ENCODE measurements around the gene MTUS2.
"Not testable (repeated sequence)": the region's sequence is repeated elsewhere in the genome, so short reads cannot be mapped to it uniquely, and the experiment has no call there.

MTUS2 gene

GRCh38 chr13:29382021-29382420, 561.9 kb downstream of the MTUS2 start:
- DNase-seq (ENCODE audit: low read depth in 4 of 4, low spot score in 1 of 4) = no peak

DNA sequence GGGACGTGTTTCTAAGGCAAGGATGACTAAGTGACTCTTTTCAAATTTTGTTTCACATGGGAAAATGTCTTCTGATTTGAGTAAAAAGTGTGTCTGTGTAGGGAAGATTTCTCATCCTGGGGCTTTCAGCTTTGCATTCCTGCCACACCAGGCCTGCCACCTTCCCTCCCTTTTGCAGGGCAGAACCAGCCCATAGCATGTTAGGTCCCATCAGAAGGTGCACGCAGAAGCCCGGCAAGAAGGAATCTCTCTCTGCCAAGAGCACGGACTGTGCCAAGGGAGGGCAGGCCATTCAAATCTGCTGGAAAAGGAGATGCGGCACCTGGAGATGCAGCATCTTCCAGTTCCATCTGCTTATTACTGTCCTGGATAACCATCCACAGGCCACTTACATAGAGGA, 563.3 kb downstream of the MTUS2 start:
- DNase-seq (ENCODE audit: low read depth in 4 of 4, low spot score in 1 of 4) = no peak

DNA sequence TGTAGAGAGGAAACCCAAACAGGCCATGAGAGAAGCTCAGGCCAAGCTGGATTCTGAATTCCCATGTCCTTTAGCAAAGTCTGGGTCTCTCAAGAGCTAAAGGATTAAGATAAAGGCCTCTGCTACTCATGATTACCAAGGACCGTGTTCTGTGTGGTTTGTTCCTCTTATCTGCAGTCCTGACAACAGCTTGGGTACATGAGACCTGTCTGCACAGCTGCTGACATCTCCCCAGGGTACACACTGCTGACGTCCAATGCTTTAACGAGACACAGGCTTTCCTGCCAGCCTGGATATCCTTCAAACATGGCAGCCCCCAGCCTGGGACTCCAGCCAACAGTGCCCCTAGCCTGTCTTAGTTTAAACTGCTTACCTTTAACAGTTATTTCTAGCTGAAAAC, 564.3 kb downstream of the MTUS2 start:
- no peak for DNase-seq (ENCODE audit: low read depth in 4 of 4, low spot score in 1 of 4)

- no peak for DNase-seq (ENCODE audit: low read depth in 4 of 4, low spot score in 1 of 4)
Measured at GRCh38 chr13:29384871-29385270, 564.7 kb downstream of the MTUS2 start.

DNA sequence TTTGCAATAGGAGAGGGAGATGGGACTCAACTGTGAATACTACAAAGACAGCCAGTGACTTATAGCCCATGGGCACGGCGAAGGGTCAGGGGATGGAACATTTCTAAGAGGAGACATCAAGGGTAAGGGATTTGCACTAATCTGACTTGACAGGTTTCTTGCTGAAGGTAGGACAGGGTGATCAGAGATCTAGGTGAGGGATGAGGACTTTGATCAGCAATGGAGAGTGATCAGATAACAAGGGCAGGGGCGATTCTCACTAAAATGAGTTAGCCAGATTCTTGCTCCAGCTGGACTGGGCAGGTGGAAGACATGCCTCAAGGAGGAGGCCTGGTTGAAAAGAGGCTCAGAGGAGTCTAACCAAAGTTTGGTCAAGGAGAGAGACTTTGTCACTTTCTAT, 566.1 kb downstream of the MTUS2 start:
- no peak for DNase-seq (ENCODE audit: low read depth in 4 of 4, low spot score in 1 of 4)

DNA sequence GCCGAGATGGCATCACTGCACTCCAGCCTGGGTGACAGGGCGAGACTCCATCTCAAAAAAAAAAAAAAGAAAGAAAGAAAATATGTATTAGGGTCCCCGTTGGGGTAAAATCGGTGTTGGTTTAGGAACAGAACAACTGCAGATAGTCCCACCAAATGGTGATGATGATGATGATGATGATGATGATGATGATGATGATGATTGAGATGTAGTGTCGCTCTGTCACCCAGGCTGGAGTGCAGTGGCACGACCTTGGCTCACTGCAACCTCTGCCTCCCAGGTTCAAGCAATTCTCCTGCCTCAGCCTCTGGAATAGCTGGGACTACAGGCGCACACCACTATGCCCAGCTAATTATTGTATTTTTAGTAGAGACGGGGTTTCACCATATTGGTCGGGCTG, 570.5 kb downstream of the MTUS2 start:
- not testable (repeated sequence) for DNase-seq (ENCODE audit: low read depth in 4 of 4, low spot score in 1 of 4)

DNA sequence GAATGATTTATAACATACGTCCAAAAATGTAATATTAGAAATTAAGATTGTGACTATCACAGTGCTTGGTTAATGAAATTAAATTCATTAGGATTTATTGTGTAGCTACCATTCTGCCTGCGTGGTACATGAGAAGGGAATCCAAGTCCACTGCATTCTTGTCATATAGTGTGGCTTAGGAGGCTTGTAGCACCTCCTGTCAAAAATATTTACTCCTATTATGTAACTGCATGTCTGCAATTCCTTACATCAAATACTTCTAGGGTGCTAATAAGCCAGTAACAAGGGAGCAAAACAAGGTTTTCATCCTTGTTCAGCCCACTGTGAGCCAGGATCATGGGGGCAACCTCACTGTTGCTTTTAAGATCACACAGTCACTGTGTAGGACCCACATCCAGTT, 576.3 kb downstream of the MTUS2 start:
- no peak for DNase-seq (ENCODE audit: low read depth in 4 of 4, low spot score in 1 of 4)

DNA sequence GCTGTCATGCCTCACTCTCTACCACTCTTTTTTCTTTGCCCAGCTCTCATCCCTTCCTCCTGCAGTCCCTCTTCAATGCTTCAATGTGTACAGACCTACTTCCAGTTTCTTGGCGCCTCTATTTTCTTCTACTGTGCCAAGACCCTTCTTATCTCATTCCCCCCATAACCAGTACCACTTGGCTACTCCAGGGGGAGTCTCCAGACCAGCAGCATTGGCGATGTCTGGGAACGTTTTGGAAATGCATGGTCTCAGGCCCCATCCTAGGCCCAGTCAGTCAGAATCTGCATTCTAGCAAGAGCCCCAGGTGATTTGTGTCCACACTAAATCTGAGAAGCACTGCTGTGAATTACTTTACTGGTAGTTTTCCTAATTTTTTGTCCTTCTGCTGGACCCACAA, 577.1 kb downstream of the MTUS2 start:
- DNase-seq (ENCODE audit: low read depth in 4 of 4, low spot score in 1 of 4) = no peak

- no peak for DNase-seq (ENCODE audit: low read depth in 4 of 4, low spot score in 1 of 4)
Measured at GRCh38 chr13:29402166-29402636, 582.1 kb downstream of the MTUS2 start.

DNA sequence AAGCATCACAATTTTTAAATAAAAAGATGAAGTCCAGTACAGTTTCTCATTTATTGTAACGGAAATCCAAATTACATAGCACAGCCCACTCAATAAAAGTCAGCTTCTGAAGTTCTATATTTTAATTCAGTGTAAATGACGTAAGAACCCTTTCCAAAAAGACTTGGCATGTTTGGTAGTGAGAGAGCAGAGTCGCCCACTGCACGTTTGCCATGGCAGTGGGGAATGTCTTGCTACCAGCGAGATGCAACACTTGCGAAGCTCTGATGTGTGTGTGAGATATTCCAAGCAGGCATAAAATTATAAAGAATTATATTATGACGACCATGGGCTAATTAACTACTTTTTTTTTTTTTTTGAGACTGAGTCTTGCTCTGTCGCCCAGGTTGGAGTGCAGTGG, 585.3 kb downstream of the MTUS2 start:
- DNase-seq (ENCODE audit: low read depth in 4 of 4, low spot score in 1 of 4) = no peak

DNA sequence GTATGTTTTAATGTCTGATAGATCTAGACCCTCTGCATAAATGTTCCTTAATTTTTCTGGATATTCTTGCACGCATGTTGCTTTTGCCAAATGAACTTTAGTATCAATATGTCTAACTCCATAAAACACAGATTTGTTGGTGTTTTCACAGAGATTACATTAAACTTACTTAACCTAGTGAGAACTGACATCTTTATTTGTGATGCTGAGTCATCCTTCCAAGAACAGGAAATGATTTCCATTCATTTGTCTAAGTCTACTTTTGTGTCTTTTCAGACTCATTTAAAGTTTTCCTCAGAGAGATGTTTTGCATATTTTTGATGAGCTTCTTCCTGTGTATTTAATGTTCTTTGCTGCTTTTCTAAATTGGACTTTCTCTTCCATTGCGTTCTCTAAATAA, 591.3 kb downstream of the MTUS2 start:
- no peak for DNase-seq (ENCODE audit: low read depth in 4 of 4, low spot score in 1 of 4)

DNA sequence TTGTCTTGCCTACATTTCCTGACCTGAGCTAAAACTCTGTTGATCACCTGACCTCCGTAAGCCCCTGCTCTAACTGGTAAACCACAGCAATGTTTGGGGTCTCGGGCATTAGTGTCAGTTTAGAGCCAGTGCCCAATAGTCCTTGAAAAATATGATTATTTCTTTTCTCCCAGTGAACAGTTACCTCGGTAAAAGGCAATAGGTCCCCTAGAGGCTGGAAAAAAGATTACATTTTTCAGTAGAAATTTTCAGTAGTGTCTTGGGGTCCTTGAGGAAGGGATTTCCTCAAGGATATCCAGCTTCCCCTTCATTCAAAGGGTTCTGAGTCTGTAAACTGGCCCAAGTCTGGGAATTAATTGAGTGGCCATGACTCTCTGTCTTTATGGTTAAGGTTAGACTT, 597.9 kb downstream of the MTUS2 start:
- DNase-seq (ENCODE audit: low read depth in 4 of 4, low spot score in 1 of 4) = no peak

DNA sequence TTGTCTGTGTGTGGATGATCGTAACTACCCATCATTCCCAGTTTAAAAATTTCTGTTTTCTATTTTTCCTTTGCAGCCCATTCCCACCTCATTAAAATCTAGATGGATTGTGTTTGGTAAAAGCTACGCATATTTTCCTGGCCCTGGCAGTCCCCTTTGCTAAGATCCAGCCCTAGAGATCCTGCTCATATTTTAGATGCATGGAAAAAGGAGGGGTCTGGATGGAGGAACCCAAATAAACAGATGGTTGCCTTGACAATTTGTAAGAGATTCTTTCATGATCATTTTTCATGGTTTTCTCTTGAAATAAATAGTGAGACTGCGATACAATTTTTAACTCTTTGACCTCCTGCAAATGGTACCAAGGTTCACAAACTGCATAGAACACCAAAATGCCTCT, 601.0 kb downstream of the MTUS2 start:
- no peak for DNase-seq (ENCODE audit: low read depth in 4 of 4, low spot score in 1 of 4)

DNA sequence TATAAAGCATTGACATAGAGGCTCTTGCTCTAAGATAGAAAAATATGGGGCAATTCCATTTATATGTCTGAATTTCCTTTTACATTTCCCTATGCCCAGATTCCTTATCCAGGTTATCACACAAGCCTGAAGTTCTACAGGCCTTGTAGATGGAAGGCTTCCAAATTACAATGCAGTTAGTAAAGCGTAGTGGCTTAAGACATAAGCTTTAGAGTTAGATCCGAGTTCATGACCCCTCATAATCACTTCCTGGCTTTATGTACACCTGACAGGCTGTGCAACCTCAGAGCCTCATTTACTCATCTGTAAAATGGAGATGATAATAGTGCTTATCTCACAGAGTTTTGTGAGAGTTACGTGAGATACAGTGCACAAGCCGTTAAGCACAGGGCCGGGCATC, 601.9 kb downstream of the MTUS2 start:
- DNase-seq (ENCODE audit: low read depth in 4 of 4, low spot score in 1 of 4) = no peak

DNA sequence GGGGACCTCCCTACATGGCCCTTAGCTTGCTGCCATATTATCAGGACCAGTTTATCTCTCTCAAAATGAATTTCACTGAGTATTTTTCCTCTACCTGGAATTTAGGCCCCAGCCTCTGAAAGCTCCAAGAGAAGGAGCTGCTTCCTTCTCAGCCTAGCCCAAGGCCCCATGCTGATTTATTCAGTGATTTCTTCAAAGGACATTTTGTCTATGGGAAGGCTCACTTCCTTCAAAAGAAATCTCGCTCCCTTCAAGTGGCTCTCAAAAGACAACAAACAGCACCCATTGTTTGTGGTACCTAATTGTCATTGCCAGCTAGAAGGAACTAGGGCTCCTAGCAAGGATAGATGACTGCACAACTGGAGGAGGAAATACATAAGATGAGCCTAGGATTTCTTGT, 602.9 kb downstream of the MTUS2 start:
- DNase-seq (ENCODE audit: low read depth in 4 of 4, low spot score in 1 of 4) = no peak

- no peak for DNase-seq (ENCODE audit: low read depth in 4 of 4, low spot score in 1 of 4)
Measured at GRCh38 chr13:29427937-29428309, 607.8 kb downstream of the MTUS2 start.

DNA sequence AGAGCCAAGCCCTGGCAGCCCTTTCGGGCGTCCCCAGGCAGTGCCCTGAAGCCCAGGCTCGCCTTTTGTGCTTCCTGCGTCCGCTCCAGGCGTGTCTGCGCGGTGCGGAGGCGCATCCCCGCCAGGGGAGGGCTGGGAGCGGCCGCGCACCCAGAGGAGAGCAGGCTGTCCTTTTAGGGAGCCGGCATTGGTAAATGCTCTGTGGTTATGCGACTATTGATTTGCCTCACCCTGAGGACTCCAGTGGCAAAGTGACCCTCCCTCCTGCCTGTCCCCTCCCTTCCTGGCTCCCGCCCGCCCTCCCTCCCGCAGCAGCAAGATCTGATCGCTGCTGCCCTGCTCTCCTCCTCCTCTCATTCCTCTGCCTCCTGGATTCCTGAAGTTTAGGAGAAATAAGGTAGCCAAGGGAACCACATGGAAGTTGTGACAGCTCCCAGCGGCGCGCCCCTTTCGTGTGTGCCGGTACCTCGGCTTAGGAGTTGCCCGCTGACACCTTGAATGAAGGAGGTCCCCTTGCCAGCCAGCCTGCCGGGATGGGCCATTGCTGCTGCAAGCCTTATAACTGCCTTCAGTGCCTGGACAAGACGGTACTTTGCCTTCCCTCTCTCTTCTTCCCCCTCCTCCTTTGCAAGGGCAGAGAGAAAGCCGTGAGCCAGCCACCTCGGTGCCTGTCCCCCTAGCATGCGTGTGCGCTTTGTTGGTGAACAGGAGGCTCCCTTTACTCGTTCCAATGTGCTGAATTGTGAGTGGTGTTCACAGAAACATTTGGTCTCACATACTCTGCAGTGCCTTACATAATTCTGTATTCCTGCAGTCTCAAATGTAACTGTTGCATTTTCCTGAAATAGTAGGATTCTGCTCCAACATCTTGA, 608.4 kb downstream of the MTUS2 start:
- DNase-seq (ENCODE audit: low read depth in 4 of 4, low spot score in 1 of 4) = no peak

DNA sequence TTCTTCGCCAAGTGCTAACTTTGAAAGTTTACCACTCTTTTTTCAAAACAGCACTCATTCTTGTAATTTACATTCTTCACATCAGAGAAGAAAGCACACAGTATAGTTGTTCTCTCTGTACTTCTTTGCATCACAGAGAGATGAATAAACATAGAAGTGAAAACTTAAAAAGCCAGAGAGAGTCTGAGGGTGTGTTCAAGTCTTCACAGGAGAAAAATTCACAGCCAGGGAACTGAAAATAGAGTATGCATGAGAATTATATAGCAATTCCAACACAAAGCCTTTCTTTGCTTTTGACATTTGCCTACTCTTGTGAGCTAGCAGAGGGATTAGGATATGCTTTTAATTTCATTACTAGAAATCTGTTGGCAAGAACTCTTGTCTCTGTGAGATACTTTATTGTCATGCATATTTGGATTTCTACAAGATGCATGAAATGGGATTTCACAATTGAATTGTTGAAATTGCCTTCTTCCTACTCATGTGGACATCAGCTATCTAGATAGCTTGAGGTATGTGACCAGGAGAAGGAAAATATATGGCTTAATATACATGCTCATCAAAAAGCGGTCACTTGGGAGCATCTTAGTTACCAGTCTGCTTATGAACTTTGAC, 609.3 kb downstream of the MTUS2 start:
- no peak for DNase-seq (ENCODE audit: low read depth in 4 of 4, low spot score in 1 of 4)

DNA sequence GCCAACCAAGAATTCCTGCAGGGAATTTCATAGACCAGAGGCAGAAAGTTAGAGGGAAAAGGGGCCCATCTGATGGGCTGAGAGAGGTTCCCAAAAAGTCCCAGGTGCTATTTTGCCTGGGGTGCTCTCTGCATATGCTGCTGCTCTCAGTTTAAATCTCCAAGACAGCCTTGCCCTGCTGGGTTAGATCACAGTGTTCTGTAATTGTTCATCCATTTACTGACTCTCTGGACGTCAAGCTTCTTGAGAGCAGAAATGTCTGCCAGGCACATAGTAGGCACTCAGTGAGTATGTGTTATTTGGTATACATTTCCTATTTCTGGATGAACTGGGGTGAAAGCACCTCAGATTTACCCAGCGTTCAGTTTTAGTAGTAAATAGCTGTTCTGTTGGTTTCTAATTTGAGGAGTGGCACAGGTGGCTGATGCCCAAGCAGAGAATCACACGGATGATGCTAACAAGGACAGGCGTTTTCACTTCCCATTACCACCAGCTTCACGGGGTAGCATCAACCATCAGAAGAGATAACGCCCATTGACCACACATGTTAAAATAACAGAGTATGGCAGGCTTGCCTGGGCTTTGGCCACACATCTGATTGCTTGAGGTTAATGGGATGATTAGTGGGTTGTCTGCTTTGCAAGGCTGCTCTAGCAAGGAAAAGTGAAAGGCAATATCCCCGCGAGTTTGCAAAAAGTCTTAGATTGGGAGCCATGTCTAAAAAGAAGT, 614.2 kb downstream of the MTUS2 start:
- no peak for DNase-seq (ENCODE audit: low read depth in 4 of 4, low spot score in 1 of 4)

DNA sequence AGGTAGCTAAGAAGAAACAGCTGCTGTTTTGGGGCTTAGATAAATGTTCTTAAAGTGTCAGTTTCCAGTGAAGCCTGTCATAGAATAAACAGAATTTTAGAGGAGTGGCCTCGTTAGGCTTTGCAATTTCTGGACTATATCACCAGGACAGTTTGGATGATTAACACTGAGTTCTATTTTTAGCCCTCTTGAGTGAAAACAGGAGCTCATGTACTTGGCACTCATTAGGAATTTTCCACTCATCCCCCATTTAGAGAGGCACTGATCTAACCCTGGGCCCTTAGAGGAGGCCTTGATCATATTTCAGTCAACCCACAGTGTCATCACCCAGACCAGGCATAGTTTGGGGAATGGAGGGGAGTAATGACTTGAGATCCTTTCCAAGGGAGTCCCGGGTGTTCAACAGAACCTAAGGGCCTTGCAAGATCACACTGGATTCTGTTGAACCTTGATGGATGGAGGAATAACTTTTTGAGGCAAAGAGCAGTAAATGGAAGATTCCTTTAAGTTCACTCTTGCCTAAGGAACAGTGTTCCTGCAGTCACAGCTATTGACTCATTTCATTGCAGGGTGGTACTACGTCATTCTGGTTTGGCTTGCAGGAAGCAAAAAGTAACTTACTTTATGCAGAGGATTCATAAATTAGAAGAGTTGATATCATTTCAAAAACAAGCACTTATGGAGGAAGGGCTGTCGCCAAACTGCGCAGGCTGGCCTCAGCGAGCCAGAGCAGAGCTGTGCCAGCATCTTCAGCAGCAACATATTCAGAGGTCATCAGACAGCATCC, 615.2 kb downstream of the MTUS2 start:
- DNase-seq (ENCODE audit: low read depth in 4 of 4, low spot score in 1 of 4) = no peak

DNA sequence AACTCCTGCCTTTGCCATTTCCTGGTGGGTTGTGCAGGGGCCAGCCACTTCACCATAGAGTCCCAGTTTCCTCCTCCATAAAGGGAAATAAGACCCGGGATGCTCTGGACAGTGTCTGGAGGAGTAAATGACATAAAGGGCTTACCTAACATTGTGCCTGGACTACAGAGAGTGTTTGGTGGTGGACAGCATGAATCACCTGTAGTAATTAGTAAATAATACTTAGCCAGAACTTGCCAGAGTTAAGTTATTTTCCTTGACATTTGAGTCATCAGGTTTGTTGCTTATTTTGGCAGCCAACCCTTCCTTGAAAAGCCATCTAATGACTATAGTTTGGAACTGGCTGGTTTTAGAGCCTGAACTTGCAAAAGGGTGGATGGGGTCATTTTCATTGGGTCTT, 616.2 kb downstream of the MTUS2 start:
- DNase-seq (ENCODE audit: low read depth in 4 of 4, low spot score in 1 of 4) = no peak

Measured in stimulated activated CD4-positive, alpha-beta T cell treated with anti-CD3 and anti-CD28 coated beads, Interleukin-1b, Interleukin-23, amount 100 ng/mL, for 24 hours (primary cell).